HepG2 (cell line): ENCODE results near the gene ANKS4B. TPM values are rescaled to one million over a fixed set of nuclear protein-coding genes. Genes with fewer than 3 reads are reported as not detected.
A peak's percentile ranks its signal among the peaks of the same experiment; 100 is the strongest.

Experiments used
- ARID5B ChIP-seq: IDR thresholded peaks from 2 replicates; pipeline ENCODE4 v1.4.0; 2020; ENCODE audit warnings: mild to moderate bottlenecking, missing genetic modification reagents
- ATM ChIP-seq: fragments of 450-650 bp; IDR thresholded peaks from 2 replicates; pipeline ENCODE4 v1.7.1; 2017; ENCODE audit warnings: mild to moderate bottlenecking, borderline replicate concordance
- CEBPG ChIP-seq: IDR thresholded peaks from 2 replicates; pipeline ENCODE4 v1.6.1; 2016
- DR1 ChIP-seq: sonication (generic); formaldehyde crosslinking; IDR thresholded peaks from 2 replicates; pipeline ENCODE4 v1.8.0; 2021; ENCODE audit warnings: mild to moderate bottlenecking, missing genetic modification reagents, inconsistent platforms
- EP300 ChIP-seq, 3 experiments: sonication (generic) in 1 of 3; formaldehyde crosslinking in 1 of 3; IDR thresholded peaks; 2 replicates each; pipeline versions ENCODE4 v1.5.1 to v1.6.1; 2011 to 2020; ENCODE audit warnings: low read depth in 2 of 3, low read length in 2 of 3, borderline replicate concordance in 1 of 3, improper control_type of control experiment in 1 of 3, mild to moderate bottlenecking in 1 of 3, missing genetic modification reagents in 1 of 3, moderate library complexity in 1 of 3
- FOSL2 ChIP-seq: sonication (generic); formaldehyde crosslinking; IDR thresholded peaks from 2 replicates; pipeline ENCODE4 v1.4.0; 2020; ENCODE audit warnings: missing genetic modification reagents
- GPN1 ChIP-seq: sonication (generic); formaldehyde crosslinking; IDR thresholded peaks from 2 replicates; pipeline ENCODE4 v1.5.1; 2020; ENCODE audit warnings: missing genetic modification reagents, borderline replicate concordance
- HHEX ChIP-seq: IDR thresholded peaks from 2 replicates; pipeline ENCODE4 v1.6.1; 2016; ENCODE audit warnings: control low read depth
- KDM1A ChIP-seq: IDR thresholded peaks from 2 replicates; pipeline ENCODE4 v1.6.1; 2016; ENCODE audit warnings: missing compliant biosample characterization
- RFX5 ChIP-seq: IDR thresholded peaks from 2 replicates; pipeline ENCODE4 v1.6.1; 2011; ENCODE audit warnings: low read depth, low read length, improper control_type of control experiment
- SOX6 ChIP-seq, 2 experiments: fragments of 450-650 bp in 1 of 2; sonication (generic) in 1 of 2; formaldehyde crosslinking in 1 of 2; IDR thresholded peaks; 2 replicates each; pipeline versions ENCODE4 v1.4.0 to v1.6.1; 2017 to 2020; ENCODE audit warnings: antibody characterized with exemption in 1 of 2, mild to moderate bottlenecking in 1 of 2, missing genetic modification reagents in 1 of 2
- SRSF9 ChIP-seq: fragments of 200-400 bp; formaldehyde crosslinking; IDR thresholded peaks from 2 replicates; pipeline ENCODE4 v1.6.1; 2018; ENCODE audit warnings: borderline replicate concordance, mild to moderate bottlenecking, low read depth, low read length; ENCODE audit not compliant: insufficient read depth, poor library complexity, severe bottlenecking
- TCF7 ChIP-seq: sonication (generic); IDR thresholded peaks from 2 replicates; pipeline ENCODE4 v1.6.1; 2016; ENCODE audit warnings: antibody characterized with exemption, low read depth
- ZMYM4 ChIP-seq: sonication (generic); formaldehyde crosslinking; IDR thresholded peaks from 2 replicates; pipeline ENCODE4 v1.8.1; 2023; ENCODE audit warnings: mild to moderate bottlenecking, missing genetic modification reagents
- ZNF276 ChIP-seq: sonication (generic); formaldehyde crosslinking; IDR thresholded peaks from 2 replicates; pipeline ENCODE4 v1.4.0; 2020; ENCODE audit warnings: mild to moderate bottlenecking, low read depth, missing genetic modification reagents
- ZNF644 ChIP-seq: IDR thresholded peaks from 2 replicates; pipeline ENCODE4 v1.6.1; 2016; ENCODE audit warnings: low read depth
- ZNF747 ChIP-seq: sonication (generic); formaldehyde crosslinking; IDR thresholded peaks from 2 replicates; pipeline ENCODE4 v1.8.1; 2023; ENCODE audit warnings: missing genetic modification reagents, mild to moderate bottlenecking, borderline replicate concordance
- ZNF841 ChIP-seq: sonication (generic); formaldehyde crosslinking; IDR thresholded peaks from 2 replicates; pipeline ENCODE4 v1.8.1; 2023; ENCODE audit warnings: missing genetic modification reagents, borderline replicate concordance
- polyA plus RNA-seq, 8 experiments: library from polyadenylated mRNA; depleted of rRNA in 3 of 8; stranded (reverse) in 7 of 8; unstranded in 1 of 8; fragments of >200 nt; fragmentation: Illumina TruSeq in 4 of 8; extraction: Trizol in 4 of 8; gene quantifications; 2 replicates each; pipeline versions ENCODE4 v1.2.1 to v1.2.3, GENCODE V29; 2011 to 2016; ENCODE audit warnings: low read depth in 4 of 8, missing spikeins in 1 of 8, mixed read lengths in 1 of 8; ENCODE audit not compliant: insufficient read depth in 1 of 8
- total RNA-seq, 5 experiments: library from RNA; depleted of rRNA; stranded (reverse); fragments of >200 nt; fragmentation: Illumina TruSeq; extraction: Trizol; gene quantifications; 2 replicates each; pipeline ENCODE4 v1.2.3, GENCODE V29; 2016; ENCODE audit warnings: low read depth in 1 of 5
- TF ChIP-seq, protein P1 (sequence below): sonication (generic); formaldehyde crosslinking; IDR thresholded peaks from 2 replicates; pipeline ENCODE4 v1.4.0; 2020; ENCODE audit warnings: low read depth, mild to moderate bottlenecking, missing genetic modification reagents
- TF ChIP-seq, protein P2 (sequence below): sonication (generic); formaldehyde crosslinking; IDR thresholded peaks from 2 replicates; pipeline ENCODE4 v1.4.0; 2020; ENCODE audit warnings: missing genetic modification reagents, borderline replicate concordance
- TF ChIP-seq, protein P3 (sequence below): sonication (generic); formaldehyde crosslinking; IDR thresholded peaks from 2 replicates; pipeline ENCODE4 v1.8.0; 2022; ENCODE audit warnings: mild to moderate bottlenecking, missing genetic modification reagents

The ANKS4B gene
- total and polyA plus RNA-seq, 2 of the 13 experiments (the other 11 are each of a cell fraction or from before 2014, with no cell fraction given): 6.5 to 30.0 TPM

GRCh38 chr16:21205303-21205702 is 28.2 kb upstream of the ANKS4B start (continued):
- peak; percentile 51 for TF ChIP-seq ARID5B (CRISPR knock-in tag)
- peak; percentile 65; the same call in 1 of the 2 replicates for TF ChIP-seq KDM1A (CRISPR knock-in tag)
- TF ChIP-seq ZNF276 (CRISPR knock-in tag): no peak
- TF ChIP-seq ZNF841: no peak
- TF ChIP-seq ATM: no peak
- peak; percentile 93 for TF ChIP-seq FOSL2 (CRISPR knock-in tag)
- peak; percentile 95 for TF ChIP-seq ZNF644
- no peak for TF ChIP-seq RFX5
- TF ChIP-seq DR1 (CRISPR knock-in tag): no peak
- TF ChIP-seq HHEX (CRISPR knock-in tag): 0 out of 2 replicates have a peak, but pooled peaks have one; percentile 25
- TF ChIP-seq, protein P1, sequence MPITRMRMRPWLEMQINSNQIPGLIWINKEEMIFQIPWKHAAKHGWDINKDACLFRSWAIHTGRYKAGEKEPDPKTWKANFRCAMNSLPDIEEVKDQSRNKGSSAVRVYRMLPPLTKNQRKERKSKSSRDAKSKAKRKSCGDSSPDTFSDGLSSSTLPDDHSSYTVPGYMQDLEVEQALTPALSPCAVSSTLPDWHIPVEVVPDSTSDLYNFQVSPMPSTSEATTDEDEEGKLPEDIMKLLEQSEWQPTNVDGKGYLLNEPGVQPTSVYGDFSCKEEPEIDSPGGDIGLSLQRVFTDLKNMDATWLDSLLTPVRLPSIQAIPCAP (CRISPR knock-in tag): no peak
- TF ChIP-seq TCF7: no peak
- no peak for TF ChIP-seq GPN1 (CRISPR knock-in tag)
- no peak for TF ChIP-seq SRSF9
- TF ChIP-seq SOX6 (IDR thresholded peaks at IDR 0.05): no peak
- TF ChIP-seq SOX6 (CRISPR knock-in tag; IDR thresholded peaks at IDR 0.05): peak; percentile 54; the same call in 1 of the 2 replicates
- TF ChIP-seq, protein P2, sequence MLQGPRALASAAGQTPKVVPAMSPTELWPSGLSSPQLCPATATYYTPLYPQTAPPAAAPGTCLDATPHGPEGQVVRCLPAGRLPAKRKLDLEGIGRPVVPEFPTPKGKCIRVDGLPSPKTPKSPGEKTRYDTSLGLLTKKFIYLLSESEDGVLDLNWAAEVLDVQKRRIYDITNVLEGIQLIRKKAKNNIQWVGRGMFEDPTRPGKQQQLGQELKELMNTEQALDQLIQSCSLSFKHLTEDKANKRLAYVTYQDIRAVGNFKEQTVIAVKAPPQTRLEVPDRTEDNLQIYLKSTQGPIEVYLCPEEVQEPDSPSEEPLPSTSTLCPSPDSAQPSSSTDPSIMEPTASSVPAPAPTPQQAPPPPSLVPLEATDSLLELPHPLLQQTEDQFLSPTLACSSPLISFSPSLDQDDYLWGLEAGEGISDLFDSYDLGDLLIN (CRISPR knock-in tag): no peak
- TF ChIP-seq EP300 (IDR thresholded peaks at IDR 0.05; ENCODE audit: low read depth in 2 of 2, low read length in 2 of 2): 0 out of 4 replicates have a peak, but pooled peaks of 1 of the 2 experiments have one; percentile 29
- TF ChIP-seq EP300 (CRISPR knock-in tag; IDR thresholded peaks at IDR 0.05; ENCODE audit: borderline replicate concordance): no peak
- TF ChIP-seq ZNF747 (CRISPR knock-in tag): no peak
- peak; percentile 38; the same call in 1 of the 2 replicates for TF ChIP-seq CEBPG
- TF ChIP-seq, protein P3, sequence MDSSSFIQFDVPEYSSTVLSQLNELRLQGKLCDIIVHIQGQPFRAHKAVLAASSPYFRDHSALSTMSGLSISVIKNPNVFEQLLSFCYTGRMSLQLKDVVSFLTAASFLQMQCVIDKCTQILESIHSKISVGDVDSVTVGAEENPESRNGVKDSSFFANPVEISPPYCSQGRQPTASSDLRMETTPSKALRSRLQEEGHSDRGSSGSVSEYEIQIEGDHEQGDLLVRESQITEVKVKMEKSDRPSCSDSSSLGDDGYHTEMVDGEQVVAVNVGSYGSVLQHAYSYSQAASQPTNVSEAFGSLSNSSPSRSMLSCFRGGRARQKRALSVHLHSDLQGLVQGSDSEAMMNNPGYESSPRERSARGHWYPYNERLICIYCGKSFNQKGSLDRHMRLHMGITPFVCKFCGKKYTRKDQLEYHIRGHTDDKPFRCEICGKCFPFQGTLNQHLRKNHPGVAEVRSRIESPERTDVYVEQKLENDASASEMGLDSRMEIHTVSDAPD (CRISPR knock-in tag): 0 out of 2 replicates have a peak, but pooled peaks have one; percentile 48
- TF ChIP-seq ZMYM4 (CRISPR knock-in tag): 0 out of 2 replicates have a peak, but pooled peaks have one; percentile 34
